ENCODE measurements around the gene PRKACB. TPM values are rescaled to one million over a fixed set of nuclear protein-coding genes. Genes with fewer than 3 reads are reported as not detected.
"Not testable (repeated sequence)": the region's sequence is repeated elsewhere in the genome, so short reads cannot be mapped to it uniquely, and the experiment has no call there.

The PRKACB gene
- total RNA-seq, 1 experiment from 2014 or later: 29.3 TPM

GRCh38 chr1:84217239-84217638, 73.2 kb downstream of the PRKACB start:
- DNase-seq (ENCODE audit: low read depth): no peak

DNA sequence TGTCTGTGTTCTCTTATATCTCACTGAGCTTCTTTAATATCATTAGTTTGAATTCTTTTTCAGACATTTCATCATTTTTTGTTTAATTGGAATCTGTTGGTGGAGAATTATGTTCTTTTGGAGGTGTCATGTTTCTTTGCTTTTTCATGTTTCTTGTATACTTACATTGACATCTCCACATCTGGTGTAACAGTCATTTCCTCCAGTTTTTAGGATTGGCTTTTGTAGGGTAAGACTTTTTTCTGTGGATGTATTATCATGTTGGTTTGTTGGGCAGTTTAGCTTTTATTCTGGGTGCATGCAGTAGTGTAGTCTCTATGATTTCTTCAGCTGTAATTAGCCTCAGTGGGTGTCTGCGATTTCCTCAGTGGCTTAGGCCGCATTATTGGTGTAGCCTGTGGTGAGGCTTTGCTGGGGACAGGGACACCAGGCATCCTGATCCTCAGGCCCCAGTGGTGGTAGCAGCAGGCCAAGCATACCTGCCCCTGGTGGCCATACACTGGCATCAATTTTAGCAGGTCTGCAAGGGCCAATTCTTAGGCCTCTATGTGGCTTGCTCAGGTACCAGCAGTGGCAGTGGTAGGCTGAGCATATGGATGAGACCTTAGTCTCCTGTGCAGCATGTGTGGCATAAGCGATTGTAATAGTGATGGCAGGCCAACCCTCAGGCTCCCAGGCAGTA, 79.8 kb downstream of the PRKACB start:
- DNase-seq (ENCODE audit: low read depth): no peak

GRCh38 chr1:84224905-84225304, 80.8 kb downstream of the PRKACB start:
- no peak for DNase-seq (ENCODE audit: low read depth)

DNA sequence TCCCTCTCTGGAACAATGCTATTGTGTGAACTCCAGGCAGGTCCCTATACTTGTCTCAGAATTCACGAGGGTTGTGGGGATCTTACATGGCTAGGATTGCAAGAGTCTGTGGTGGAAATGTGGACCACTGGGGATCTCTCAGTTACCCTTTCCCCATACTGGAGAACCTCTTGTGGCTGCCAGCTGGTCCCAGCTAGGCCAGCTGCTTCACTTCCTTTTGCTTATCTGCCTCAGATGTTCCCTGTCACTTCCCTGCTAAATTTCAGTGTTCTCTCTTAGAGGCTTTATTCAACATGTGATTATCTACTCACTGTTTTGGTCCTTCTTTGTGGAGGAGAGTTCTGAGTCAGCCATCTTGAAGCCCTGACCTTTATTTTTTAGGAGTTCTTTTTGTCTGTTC, 81.6 kb downstream of the PRKACB start:
- DNase-seq (ENCODE audit: low read depth): peak; percentile 6

GRCh38 chr1:84232676-84233075, 88.6 kb downstream of the PRKACB start:
- DNase-seq (ENCODE audit: low read depth): not testable (repeated sequence)

- DNase-seq (ENCODE audit: low read depth): no peak
Measured at GRCh38 chr1:84236256-84236655, 92.2 kb downstream of the PRKACB start.

DNA sequence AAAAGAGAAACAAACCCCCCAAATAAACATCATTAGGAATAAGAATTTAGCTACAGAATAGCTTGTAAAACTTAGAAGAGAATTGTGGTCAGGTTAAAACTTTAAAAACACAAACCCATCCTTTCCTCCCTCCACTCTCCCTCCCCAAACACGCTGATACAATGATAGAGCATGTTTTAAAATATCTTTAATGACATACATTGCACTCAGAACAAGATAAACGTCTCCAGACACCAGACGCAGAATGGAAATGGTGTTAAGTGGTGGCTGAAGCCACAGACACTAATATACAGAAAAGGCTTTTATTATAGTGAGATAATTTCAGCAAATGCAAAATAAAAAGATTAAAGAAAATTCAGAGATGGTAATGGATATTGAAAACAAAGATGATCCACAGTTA, 98.6 kb downstream of the PRKACB start:
- no peak for DNase-seq (ENCODE audit: low read depth)

GRCh38 chr1:84245563-84245962, 101.5 kb downstream of the PRKACB start:
- DNase-seq (ENCODE audit: low read depth): no peak

- no peak for DNase-seq (ENCODE audit: low read depth)
Measured at GRCh38 chr1:84246213-84246612, 102.1 kb downstream of the PRKACB start.

GRCh38 chr1:84247425-84248220, 103.6 kb downstream of the PRKACB start:
- peak; percentile 27 for DNase-seq (ENCODE audit: low read depth)

GRCh38 chr1:84250668-84251067, 106.6 kb downstream of the PRKACB start:
- DNase-seq (ENCODE audit: low read depth): no peak

GRCh38 chr1:84253036-84253435, 109.0 kb downstream of the PRKACB start:
- DNase-seq (ENCODE audit: low read depth): no peak

- peak; percentile 85 for DNase-seq (ENCODE audit: low read depth)
Measured at GRCh38 chr1:84253891-84254290, 109.8 kb downstream of the PRKACB start.

DNA sequence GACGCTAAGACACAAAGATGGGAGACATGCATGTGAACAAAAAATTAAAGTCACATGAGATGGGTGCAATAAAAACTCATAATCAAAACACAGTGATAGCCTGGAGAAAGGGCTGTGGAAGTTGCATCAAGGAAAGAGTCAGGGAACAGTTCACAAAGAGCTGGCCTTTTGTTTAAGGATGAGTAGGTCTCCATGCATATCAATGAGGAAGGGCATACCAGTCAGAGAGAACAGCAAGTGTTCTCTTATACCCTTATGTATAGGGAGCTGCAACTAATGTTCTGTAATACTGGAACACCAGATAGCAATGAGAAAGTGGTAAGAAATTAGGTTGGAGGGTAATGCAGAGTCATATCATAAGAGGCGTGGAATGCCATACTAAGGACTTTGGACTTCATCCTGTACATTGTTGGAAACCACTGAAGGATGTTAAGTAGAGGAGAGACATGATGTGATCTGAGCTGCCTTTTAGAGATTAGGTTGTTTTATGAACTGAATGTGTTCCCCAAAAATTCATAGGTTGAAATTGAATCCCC, 110.7 kb downstream of the PRKACB start:
- DNase-seq (ENCODE audit: low read depth): no peak

GRCh38 chr1:84255582-84255981, 111.5 kb downstream of the PRKACB start:
- no peak for DNase-seq (ENCODE audit: low read depth)

DNA sequence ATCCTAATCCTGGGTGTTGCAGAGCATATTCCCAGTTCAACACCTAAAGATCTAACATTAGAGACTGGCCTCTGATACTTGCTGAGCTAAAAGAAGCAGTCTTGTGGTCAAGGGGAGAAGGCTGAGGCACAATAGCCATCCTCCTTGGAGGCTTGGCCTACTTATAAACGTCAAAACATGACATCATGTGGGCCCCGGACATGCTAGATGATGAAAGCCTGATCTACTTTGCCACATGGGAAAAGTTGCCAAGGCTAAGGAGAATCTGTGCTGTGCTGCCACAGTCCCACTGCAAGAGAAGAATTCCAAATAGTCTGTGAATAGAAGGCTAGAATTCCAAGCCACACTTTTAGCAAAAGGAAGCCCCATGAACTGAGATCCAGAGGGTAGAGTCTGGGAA, 113.5 kb downstream of the PRKACB start:
- no peak for DNase-seq (ENCODE audit: low read depth)

DNA sequence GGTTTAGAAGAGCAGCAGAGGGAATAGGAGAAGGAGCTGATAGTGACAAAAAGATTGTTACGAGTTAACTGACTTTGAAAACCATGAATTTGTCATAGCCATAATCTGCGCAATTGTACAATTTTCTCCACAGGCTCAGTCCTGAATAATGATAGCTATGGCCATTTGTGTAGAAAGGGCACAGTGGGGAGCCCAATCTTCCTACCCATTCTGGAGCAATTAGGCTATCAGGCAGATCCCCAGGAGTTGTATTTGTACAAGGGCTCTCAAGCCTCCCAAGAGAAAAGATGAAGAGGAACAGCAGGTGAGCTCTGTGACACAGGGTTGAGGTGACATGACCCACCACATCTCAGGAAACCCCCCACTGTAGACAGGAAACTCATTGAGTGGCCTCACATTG, 115.3 kb downstream of the PRKACB start:
- no peak for DNase-seq (ENCODE audit: low read depth)

GRCh38 chr1:84259989-84260388, 115.9 kb downstream of the PRKACB start:
- no peak for DNase-seq (ENCODE audit: low read depth)

DNA sequence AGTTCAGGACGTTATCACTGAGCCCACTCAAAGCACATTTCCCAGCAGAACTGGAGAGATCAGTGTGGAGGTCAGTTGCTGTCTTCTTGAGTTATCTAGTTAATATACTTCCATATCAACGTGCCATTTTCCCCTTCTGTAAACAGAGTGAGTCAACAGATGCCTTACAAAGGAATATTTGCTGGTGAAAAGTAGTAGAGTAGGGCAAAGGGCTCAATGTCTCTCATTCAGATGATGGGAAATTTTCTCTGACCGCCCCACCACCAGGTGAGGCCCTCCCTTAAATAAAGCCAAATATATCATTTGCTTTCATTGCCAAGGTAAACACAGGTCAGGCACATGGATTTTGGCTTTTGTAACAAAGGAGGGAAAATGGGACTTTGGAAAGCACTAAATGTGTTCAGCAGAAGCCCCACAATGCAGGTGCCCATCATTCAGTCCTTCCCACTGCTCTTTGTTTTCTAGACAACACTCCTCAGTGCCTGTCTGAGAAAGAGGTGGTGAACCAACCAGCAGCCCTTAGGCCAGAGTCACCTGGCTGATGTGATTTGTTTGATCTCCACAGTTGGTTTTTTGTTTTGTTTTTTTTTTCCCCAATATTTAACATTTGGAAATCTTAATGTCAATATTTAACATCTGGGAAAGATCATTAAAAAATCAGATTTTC, 116.9 kb downstream of the PRKACB start:
- DNase-seq (ENCODE audit: low read depth): no peak

DNA sequence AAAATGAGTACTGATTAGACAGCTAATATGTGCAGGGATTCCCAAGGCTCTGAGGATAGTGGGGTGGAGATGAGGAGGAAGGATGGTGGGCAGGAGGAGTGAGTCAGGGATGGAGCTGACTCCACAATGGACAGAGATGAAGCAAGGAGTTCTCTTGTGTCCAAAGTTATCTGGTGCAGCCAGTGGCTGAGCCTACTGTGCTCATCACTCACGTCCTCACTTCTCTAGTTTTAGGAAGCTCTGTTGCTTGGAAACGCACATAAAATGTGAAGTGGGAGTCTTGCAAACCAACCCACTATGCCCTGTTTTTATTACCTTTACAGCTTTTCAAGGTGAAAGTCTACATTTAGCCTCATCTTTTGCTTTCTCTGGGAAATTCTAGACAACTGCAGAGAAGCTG, 120.9 kb downstream of the PRKACB start:
- DNase-seq (ENCODE audit: low read depth): no peak

GRCh38 chr1:84265867-84266266, 121.8 kb downstream of the PRKACB start:
- no peak for DNase-seq (ENCODE audit: low read depth)

GRCh38 chr1:84266748-84267147, 122.7 kb downstream of the PRKACB start:
- no peak for DNase-seq (ENCODE audit: low read depth)
